GM10248 (cell line): Measurements from ENCODE around the gene TMUB2.
"Not testable (repeated sequence)": the region's sequence is repeated elsewhere in the genome, so short reads cannot be mapped to it uniquely, and the experiment has no call there.

Experiments used
- CTCF ChIA-PET: fragments of 300-600 bp; sonication (Branson Sonifier 250); formaldehyde crosslinking; extraction: SDS; loops from one replicate; lab custom pipeline; 2021; ENCODE audit warnings: antibody characterized with exemption; lab: Yijun Ruan, JAX
- POLR2A ChIA-PET: fragments of 350-650 bp; sonication (Branson Sonifier 250); formaldehyde crosslinking; extraction: SDS; loops from one replicate; lab custom pipeline; 2020; ENCODE audit warnings: antibody characterized with exemption; lab: Yijun Ruan, JAX
- DNase-seq: peaks from one replicate; pipeline ENCODE4 v3.0.0; 2012; ENCODE audit errors: extremely low spot score
- TF ChIP-seq, protein P1 (sequence below): IDR thresholded peaks from 2 replicates; pipeline ENCODE4 v1.5.1; 2012; ENCODE audit warnings: mild to moderate bottlenecking, low read depth; ENCODE audit errors: extremely low read depth, missing control alignments, control extremely low read depth

Gene TMUB2

DNA sequence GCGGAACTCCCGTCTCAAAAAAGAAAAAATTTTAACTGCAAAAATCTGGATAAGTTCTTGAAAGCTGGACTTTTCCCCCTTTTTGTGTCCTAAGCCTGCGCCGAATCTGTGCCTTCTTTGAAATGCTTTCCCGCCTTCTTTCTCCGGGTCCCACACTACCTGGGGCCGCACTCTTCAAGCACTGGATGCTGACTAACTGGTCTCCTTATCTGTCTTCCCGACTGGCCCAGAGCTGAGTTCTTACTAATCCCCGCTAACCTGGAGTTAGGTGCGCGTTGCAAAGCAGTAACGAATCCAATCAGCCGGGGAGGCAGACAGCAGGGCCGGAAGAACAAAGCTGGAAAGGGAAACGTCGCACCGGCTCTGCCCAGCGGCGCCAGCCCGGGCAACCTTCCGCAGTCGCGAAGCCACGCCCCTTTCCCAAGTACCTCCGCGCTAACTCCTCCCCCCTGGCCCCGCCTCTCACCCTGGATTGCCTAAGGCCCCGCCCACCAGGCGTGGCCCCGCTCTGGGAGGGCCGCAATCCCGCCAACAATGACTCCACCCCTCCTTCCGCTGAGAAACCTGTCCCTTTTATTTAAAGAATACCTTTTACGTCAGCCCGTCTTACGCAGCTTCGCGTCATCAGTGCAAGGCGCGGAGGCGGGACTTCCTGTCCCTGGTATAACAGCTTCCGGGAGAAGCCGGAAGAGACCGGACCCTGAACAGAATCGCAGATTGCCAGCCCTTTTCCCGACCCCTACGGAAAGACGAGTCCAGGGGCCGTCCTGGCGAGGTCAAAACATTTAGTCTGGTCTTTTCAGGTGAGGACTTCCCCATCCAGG lies at the start of gene TMUB2:
TSS of gene TMUB2 (plus strand) at position 666 of the 824 bp plus-strand sequence. CDS start 737 bp downstream, outside the sequence.
- ChIA-PET POLR2A (interaction anchor here (0.6 to 1.0 kb wide), 5 partner anchors 9 to 962 kb away, joined by 3 to 7 read pairs (median 3); partner anchors contain the start of gene HEXIM1), CTCF (interaction anchor here (1.3 to 4.6 kb wide), 7 partner anchors 16 to 247 kb away, joined by 3 to 47 read pairs (median 5); partner anchors contain the start of genes ASB16 and HDAC5)
- TF ChIP-seq, protein P1, sequence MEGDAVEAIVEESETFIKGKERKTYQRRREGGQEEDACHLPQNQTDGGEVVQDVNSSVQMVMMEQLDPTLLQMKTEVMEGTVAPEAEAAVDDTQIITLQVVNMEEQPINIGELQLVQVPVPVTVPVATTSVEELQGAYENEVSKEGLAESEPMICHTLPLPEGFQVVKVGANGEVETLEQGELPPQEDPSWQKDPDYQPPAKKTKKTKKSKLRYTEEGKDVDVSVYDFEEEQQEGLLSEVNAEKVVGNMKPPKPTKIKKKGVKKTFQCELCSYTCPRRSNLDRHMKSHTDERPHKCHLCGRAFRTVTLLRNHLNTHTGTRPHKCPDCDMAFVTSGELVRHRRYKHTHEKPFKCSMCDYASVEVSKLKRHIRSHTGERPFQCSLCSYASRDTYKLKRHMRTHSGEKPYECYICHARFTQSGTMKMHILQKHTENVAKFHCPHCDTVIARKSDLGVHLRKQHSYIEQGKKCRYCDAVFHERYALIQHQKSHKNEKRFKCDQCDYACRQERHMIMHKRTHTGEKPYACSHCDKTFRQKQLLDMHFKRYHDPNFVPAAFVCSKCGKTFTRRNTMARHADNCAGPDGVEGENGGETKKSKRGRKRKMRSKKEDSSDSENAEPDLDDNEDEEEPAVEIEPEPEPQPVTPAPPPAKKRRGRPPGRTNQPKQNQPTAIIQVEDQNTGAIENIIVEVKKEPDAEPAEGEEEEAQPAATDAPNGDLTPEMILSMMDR: no peak
- DNase-seq: peak; percentile 100

GRCh38 chr17:44137891-44138709 lies 48.7 kb upstream of the TMUB2 start:
- DNase-seq: peak; percentile 71
- TF ChIP-seq, protein P1: no peak
- ChIA-PET CTCF (interaction anchor here (0.5 to 1.7 kb wide), 8 partner anchors 10 to 72 kb away, joined by 3 to 8 read pairs (median 3); partner anchors contain the start of gene HDAC5), POLR2A (interaction anchor here (1.7 kb wide), 1 partner anchor 15 kb away, joined by 7 read pairs; the partner anchor contains the start of gene HDAC5)

GRCh38 chr17:44143921-44144320 lies 42.9 kb upstream of the TMUB2 start:
- not testable (repeated sequence) for DNase-seq
- ChIA-PET CTCF (interaction anchor here (1.4 to 1.9 kb wide), 3 partner anchors 9 to 25 kb away, joined by 3 to 5 read pairs (median 3); no protein-coding TSS in a partner anchor), POLR2A (interaction anchor here (0.7 kb wide), 1 partner anchor 920 kb away, joined by 3 read pairs; no protein-coding TSS in a partner anchor)

- no peak for DNase-seq
- TF ChIP-seq, protein P1: no peak
- ChIA-PET POLR2A (interaction anchor here (0.6 kb wide), 1 partner anchor 24 kb away, joined by 4 read pairs; no protein-coding TSS in a partner anchor), CTCF (interaction anchor here (1.9 to 2.3 kb wide), 2 partner anchors 23 to 65 kb away, joined by 5 to 6 read pairs; no protein-coding TSS in a partner anchor)
Measured at GRCh38 chr17:44144966-44145739, 41.6 kb upstream of the TMUB2 start.

DNA sequence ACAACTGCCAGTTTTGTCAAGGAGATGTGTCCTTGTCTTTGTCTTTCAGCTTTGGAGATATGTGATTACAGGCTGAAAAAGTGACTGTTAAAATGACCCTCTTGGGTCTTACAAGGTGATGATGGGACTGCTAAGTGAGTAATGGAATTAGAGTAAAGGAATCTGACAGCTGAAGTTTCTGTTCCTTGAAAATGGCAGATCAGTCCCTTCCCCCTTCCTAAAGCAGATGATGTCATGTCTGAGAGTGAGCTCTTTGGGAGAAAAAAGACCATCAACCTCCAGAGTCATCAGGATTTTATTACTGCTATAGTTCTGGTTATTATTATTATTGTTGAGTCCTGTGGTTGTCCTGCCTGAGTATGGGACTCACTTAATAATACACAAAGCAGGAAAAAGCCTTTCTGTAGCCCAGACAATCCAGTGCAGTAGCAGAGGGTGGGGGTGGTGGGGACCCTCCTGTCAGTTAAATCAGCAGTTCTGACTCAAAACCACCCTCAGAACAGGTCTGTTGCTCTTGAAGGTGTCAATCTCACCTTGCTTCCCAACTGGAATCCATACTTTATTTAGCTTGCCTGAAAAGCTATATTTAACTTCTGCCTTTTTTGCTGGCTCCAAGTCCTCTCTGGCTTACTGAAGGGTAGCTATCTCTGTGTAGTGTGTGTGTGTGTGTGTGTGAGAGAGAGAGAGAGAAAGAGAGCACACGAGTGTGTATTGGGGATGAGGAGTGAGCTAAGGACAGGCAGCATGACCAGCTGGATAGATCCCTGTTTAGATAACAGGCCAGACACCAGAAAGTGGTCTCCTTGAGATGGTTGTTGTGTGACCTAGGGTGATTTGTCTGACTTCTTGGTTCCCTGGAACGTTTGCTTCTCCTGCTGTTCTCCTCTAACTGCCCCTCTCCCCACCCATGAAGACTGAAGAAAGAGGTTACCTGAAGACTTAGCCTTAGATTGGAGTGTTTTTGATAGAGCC lies 40.1 kb upstream of the TMUB2 start:
- TF ChIP-seq, protein P1: no peak
- ChIA-PET POLR2A (no interaction called here), CTCF (interaction anchor here (0.9 to 2.3 kb wide), 5 partner anchors 9 to 64 kb away, joined by 3 to 6 read pairs (median 4); no protein-coding TSS in a partner anchor)
- DNase-seq: no peak
